Measurements from ENCODE around the gene CBX1. TPM values are rescaled to one million over a fixed set of nuclear protein-coding genes. Genes with fewer than 3 reads are reported as not detected.
A peak's percentile ranks its signal among the peaks of the same experiment; 100 is the strongest.

CBX1 gene
- total RNA-seq, 4 donors from 2014 or later: 24.0 to 59.0 (median 28.9) TPM

DNA sequence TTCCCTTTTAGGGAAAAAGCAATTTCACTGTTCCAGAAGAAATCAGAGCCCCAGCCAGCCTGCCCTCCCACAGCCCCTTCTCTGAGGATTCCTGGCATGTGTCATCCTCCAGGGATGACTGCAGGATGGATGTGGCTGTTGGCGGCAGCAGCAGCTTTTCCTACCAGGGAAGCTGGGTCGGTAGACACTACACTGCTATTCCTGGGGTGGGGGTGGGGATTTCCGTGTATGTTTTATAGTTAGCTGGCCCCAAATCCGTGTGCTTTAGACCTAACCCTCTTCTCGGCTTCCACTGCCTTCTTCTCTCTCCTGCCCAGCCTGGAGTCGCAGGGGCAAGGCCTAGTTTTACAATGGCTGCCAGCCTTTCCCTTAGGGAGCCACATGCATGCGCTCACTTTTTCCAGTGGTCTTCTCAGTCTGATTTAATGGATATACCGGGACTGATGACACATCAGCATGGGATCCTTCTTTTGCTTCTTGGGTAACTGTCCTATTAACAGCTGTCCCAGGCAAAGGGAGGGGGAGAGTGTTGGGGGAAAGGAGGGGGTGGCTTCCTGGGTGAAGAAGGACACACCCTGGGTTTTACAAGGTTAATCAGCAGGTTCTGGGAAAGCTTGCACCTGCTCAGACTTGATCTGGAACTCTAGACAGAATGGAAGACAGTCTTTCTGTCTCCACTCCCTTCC is 55.8 kb downstream of the CBX1 start:
- 52 to 54% methylated on average over 8 of the region's 8 CpGs for WGBS, 2 donors
- Histone ChIP-seq H3K27ac (peak overlapping the region in 2 of 4 donors; percentile 97), H3K9me3 (no peaks in the 10 kb centered on the region), H3K36me3 (no peaks in the 10 kb centered on the region), H3K4me1 (peaks cover 0 to 32% (median 12%) of the 10 kb centered on the region in 4 donors), H3K27me3 (no peaks in the 10 kb centered on the region), H3K4me3 (no peak overlapping the region)
- TF ChIP-seq CTCF (IDR thresholded peaks at IDR 0.05) (no peak), POLR2A (IDR thresholded peaks at IDR 0.05) (no peak), EP300 (IDR thresholded peaks at IDR 0.05) (peak in 1 of 2 donors; percentile 59)
- peak in 1 of 2 donors; percentile 48 for DNase-seq (ENCODE audit: low spot score in 2 of 2)

DNA sequence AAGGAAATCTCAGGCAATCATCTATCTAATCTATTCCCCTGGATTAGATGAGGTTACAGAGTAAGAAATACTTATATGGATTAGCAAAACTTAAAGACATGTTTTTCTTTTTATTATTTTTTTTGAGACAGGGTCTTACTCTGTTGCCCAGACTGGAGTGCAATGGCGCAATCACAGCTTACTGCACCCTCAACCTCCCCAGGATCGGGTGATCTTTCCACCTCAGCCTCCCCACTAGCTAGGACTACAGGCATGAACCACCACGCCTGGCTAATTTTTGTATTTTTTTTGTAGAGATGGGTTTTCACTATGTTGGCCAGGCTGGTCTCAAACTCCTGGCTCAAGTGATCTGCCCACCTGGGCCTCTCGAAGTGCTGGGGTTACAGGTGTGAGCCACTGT is 56.4 kb downstream of the CBX1 start:
- 91% methylated on average over 4 of the region's 4 CpGs for WGBS, 2 donors
- DNase-seq (ENCODE audit: low spot score in 2 of 2): no peak

DNA sequence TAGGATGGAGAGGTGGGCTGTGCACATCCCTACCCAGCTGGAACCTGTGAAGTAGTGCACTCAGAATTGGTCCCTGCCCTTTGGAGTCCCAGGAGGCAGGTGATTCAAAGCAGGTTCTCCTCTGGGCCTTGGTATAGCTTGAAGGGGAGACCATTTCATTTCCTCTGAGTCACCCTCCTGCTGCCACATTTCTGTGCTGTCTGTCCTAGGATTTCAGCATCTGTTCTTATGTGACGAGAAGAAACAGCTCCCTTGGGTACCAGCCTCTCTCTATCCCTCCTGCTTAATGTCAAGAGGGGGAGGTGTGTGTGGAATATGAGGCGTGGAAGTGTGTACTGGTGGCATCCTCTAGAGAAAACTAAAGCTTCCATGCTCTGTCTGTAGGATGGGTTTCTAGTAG is 58.1 kb downstream of the CBX1 start:
- TF ChIP-seq EP300 (IDR thresholded peaks at IDR 0.05): no peak
- TF ChIP-seq CTCF (IDR thresholded peaks at IDR 0.05): no peak
- TF ChIP-seq POLR2A (IDR thresholded peaks at IDR 0.05): no peak
- H3K27me3 ChIP-seq: no peaks in the 10 kb centered on the region
- no peak overlapping the region for H3K27ac ChIP-seq
- H3K36me3 ChIP-seq: no peaks in the 10 kb centered on the region
- 62 to 74% methylated on average over 2 of the region's 2 CpGs for WGBS, 2 donors
- H3K4me3 ChIP-seq: no peak overlapping the region
- peaks cover 0 to 25% (median under 1%) of the 10 kb centered on the region in 4 donors for H3K4me1 ChIP-seq
- no peak for DNase-seq (ENCODE audit: low spot score in 2 of 2)
- H3K9me3 ChIP-seq: no peaks in the 10 kb centered on the region

More for the DNA sequence above, 56.4 kb downstream of the CBX1 start:
- no peak for TF ChIP-seq CTCF (IDR thresholded peaks at IDR 0.05)
- Histone ChIP-seq H3K9me3 (no peaks in the 10 kb centered on the region), H3K27ac (peak overlapping the region in 2 of 4 donors; percentile 18 to 97), H3K4me1 (peaks cover 0 to 26% (median 6%) of the 10 kb centered on the region in 4 donors), H3K4me3 (no peak overlapping the region), H3K36me3 (no peaks in the 10 kb centered on the region), H3K27me3 (no peaks in the 10 kb centered on the region)

DNA sequence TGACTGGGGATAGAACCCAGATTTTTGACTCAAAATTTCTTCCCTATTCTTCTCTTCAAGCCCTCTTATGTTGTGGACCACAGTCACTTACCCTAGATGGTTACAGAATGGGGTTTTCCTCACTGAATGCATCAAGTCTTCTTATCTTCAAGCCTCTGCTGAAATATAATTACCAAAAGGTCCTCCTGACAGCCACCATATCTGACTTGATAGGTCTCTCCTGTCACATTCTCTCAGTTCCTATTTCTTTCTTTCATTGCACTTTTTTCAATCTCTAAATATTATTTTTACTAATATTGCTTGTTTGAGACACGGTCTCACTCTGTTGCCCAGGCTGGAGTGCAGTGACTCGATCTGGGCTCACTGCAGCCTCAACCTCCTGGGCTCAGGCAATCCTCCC is 62.6 kb downstream of the CBX1 start:
- H3K9me3 ChIP-seq: no peaks in the 10 kb centered on the region
- H3K36me3 ChIP-seq: peaks cover 0 to 3% (median 0%) of the 10 kb centered on the region in 3 donors
- no peaks in the 10 kb centered on the region for H3K27me3 ChIP-seq
- DNase-seq (ENCODE audit: low spot score in 2 of 2): no peak
- TF ChIP-seq EP300 (IDR thresholded peaks at IDR 0.05) (no peak), CTCF (IDR thresholded peaks at IDR 0.05) (no peak), POLR2A (IDR thresholded peaks at IDR 0.05) (no peak)
- 89 to 93% methylated on average over 2 of the region's 2 CpGs for WGBS, 2 donors
- no peak overlapping the region for H3K27ac ChIP-seq
- H3K4me1 ChIP-seq: peaks cover 0 to 20% (median 4%) of the 10 kb centered on the region in 4 donors
- H3K4me3 ChIP-seq: no peak overlapping the region

DNA sequence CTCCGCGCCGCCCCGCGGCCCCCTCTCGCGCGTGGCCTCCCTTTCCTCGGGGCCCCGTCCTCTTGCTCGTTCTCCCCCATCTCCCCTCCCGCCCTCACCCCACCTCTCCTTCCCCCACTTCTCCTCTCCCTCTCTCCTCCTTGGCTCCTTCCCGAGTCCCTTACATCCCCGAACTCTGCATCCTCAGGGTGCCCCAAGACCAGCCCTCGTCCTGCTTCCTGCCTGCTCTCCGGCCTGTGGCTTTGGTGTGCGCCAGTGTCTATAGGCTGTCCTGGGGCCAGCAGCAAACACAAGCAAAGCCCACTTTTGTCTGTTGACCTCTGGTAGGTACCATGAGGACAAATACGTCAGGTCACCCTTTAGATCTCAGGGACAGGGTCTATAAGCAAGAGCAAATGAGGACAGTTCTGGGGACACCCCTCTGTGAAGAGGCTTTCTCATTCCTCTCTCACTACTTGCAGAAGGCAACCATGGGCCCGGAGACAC is 63.4 kb downstream of the CBX1 start:
- TF ChIP-seq POLR2A (IDR thresholded peaks at IDR 0.05) (no peak), EP300 (IDR thresholded peaks at IDR 0.05) (no peak), CTCF (IDR thresholded peaks at IDR 0.05) (no peak)
- H3K4me1 ChIP-seq: peaks cover 0 to 20% (median 4%) of the 10 kb centered on the region in 4 donors
- H3K27ac ChIP-seq: peak overlapping the region; percentile 43 to 87 (median 75)
- WGBS, 2 donors: 13% methylated on average over 13 to 16 of the region's 19 CpGs
- peak overlapping the region; percentile 11 to 65 (median 38) for H3K4me3 ChIP-seq
- no peak for DNase-seq (ENCODE audit: low spot score in 2 of 2)
- H3K36me3 ChIP-seq: peaks cover 0 to 11% (median 0%) of the 10 kb centered on the region in 3 donors
- H3K9me3 ChIP-seq: no peaks in the 10 kb centered on the region
- no peaks in the 10 kb centered on the region for H3K27me3 ChIP-seq
